Skeletal muscle satellite cell (primary cell): Measurements from ENCODE around the gene LRRC70.

Experiments
- H3K27me3 ChIP-seq: 2 replicates; pipeline ENCODE4 v1.7.0; 2013; ENCODE audit warnings: low read length; ENCODE audit not compliant: control insufficient read depth, insufficient read depth
- H3K36me3 ChIP-seq: 2 replicates; pipeline ENCODE4 v1.7.0; 2013; ENCODE audit warnings: mild to moderate bottlenecking, control low read depth, low read length; ENCODE audit not compliant: insufficient read depth
- H3K4me1 ChIP-seq: 2 replicates; pipeline ENCODE4 v1.7.0; 2013; ENCODE audit warnings: low read length; ENCODE audit not compliant: control insufficient read depth, insufficient read depth
- H3K4me2 ChIP-seq: 2 replicates; pipeline ENCODE4 v1.7.0; 2013; ENCODE audit warnings: mild to moderate bottlenecking, low read length
- H3K4me3 ChIP-seq: 2 replicates; pipeline ENCODE4 v1.7.0; 2013; ENCODE audit warnings: low read length
- H3K9ac ChIP-seq: 2 replicates; pipeline ENCODE4 v1.7.0; 2013; ENCODE audit warnings: mild to moderate bottlenecking, low read depth, low read length, moderate library complexity
- H3K9me3 ChIP-seq: replicated peaks from 2 replicates; pipeline ENCODE4 v1.7.0; 2013; ENCODE audit warnings: mild to moderate bottlenecking, control low read depth, low read length

Gene LRRC70

DNA sequence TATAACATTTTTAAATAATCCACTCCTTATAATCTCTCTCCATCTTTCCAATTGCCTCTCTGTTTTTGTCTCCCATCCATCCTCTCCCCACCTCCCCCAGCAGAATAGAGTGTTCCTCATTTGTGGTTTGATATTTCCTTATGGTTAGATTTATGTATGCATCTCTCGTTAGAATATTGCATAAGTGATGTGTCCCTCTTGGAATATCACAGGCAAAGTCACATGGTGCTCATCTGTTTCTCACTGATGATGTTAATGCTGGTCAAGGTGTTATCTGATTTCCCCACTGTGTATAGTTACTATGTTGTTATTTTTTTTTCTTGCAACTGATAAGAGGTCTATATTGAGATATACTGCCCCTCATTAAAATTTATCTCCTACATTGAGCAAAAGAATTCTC is 3.1 kb upstream of the LRRC70 start:
- Histone ChIP-seq H3K36me3 (no peaks in the 10 kb centered on the region), H3K9me3 (no peaks in the 10 kb centered on the region), H3K27me3 (no peaks in the 10 kb centered on the region), H3K4me2 (no peak overlapping the region), H3K4me3 (no peak overlapping the region), H3K9ac (no peak overlapping the region), H3K4me1 (no peaks in the 10 kb centered on the region)

DNA sequence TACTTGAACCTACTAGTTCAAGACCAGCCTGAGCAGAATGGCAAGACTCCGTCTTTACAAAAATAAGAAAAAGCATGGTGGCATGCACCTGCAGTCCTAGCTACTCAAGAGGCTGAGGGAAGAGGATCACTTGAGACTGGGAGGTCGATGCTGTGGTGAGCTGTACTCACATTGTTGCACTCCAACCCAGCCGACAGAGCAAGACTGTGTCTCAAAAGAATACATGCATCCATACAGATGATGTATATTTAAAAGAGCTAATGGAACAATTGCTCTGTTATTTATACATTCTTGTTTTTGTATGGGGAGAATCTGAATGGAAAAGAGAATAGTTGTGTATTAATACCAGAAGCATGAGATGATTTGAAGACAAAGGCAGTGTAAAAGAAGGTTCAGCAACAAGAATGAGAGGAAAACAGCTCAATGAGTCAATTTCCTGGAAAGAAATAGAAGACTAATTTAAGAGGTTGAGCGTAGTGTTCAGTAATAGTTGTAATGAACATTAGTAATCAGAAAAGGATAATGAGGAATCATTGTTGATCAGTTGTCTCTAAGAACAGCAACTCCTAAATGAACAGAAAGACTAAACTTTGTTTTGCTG is 1.9 kb upstream of the LRRC70 start:
- Histone ChIP-seq H3K4me1 (no peaks in the 10 kb centered on the region), H3K36me3 (no peaks in the 10 kb centered on the region), H3K9me3 (no peaks in the 10 kb centered on the region), H3K4me2 (no peak overlapping the region), H3K4me3 (no peak overlapping the region), H3K27me3 (no peaks in the 10 kb centered on the region), H3K9ac (no peak overlapping the region)

- Histone ChIP-seq H3K9ac (no peak overlapping the region), H3K4me3 (no peak overlapping the region), H3K36me3 (no peaks in the 10 kb centered on the region), H3K4me2 (no peak overlapping the region), H3K9me3 (no peaks in the 10 kb centered on the region), H3K27me3 (no peaks in the 10 kb centered on the region), H3K4me1 (no peaks in the 10 kb centered on the region)
Measured at GRCh38 chr5:62577488-62577887, 1.1 kb upstream of the LRRC70 start.

DNA sequence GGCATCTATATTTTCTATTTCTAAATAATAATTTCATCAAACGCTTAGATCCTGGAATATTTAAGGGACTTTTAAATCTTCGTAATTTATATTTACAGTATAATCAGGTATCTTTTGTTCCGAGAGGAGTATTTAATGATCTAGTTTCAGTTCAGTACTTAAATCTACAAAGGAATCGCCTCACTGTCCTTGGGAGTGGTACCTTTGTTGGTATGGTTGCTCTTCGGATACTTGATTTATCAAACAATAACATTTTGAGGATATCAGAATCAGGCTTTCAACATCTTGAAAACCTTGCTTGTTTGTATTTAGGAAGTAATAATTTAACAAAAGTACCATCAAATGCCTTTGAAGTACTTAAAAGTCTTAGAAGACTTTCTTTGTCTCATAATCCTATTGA is 1.1 kb downstream of the LRRC70 start:
- no peaks in the 10 kb centered on the region for H3K4me1 ChIP-seq
- H3K9me3 ChIP-seq: no peaks in the 10 kb centered on the region
- H3K36me3 ChIP-seq: no peaks in the 10 kb centered on the region
- H3K27me3 ChIP-seq: no peaks in the 10 kb centered on the region
- H3K9ac ChIP-seq: no peak overlapping the region
- no peak overlapping the region for H3K4me2 ChIP-seq
- no peak overlapping the region for H3K4me3 ChIP-seq

DNA sequence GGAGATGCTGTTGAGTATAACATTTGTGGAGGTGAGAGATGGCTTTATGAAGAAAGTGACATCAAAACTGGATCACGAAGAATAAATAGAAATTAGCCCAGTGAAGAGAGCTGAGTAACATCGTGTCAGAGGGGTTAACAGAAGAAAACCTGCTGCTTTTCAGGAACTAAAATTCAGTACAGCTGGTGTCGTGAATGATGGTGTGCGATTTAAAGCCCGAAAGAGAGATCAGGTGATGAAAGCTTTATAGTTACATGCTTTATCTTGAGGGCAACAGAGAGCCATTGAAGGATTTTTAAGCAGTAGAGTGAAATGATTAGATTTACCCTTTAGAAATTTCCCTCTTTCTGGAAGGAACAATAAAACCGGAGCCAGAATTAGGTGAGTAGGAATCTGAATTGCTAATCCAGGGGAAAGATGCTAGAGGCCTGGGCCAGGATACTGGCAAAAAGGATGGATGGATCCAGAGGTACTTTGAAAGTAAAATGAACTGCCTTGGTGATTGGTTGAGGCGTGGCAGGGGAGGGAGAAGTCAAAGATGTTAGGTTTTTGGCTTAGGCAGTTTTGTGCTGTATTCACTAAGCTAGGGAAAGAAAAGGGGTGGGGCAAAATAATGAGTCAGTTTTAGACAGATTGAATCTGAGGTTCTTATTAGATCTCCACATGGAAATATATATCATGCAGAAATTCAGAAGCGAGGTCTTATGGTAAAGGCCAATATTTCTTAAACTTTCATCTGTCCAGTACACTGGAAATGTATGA is 3.4 kb downstream of the LRRC70 start:
- Histone ChIP-seq H3K4me3 (no peak overlapping the region), H3K4me2 (no peak overlapping the region), H3K27me3 (no peaks in the 10 kb centered on the region), H3K4me1 (no peaks in the 10 kb centered on the region), H3K9me3 (no peaks in the 10 kb centered on the region), H3K36me3 (no peaks in the 10 kb centered on the region), H3K9ac (no peak overlapping the region)

- Histone ChIP-seq H3K9ac (no peak overlapping the region), H3K4me1 (no peaks in the 10 kb centered on the region), H3K4me3 (no peak overlapping the region), H3K9me3 (no peaks in the 10 kb centered on the region), H3K27me3 (no peaks in the 10 kb centered on the region), H3K4me2 (no peak overlapping the region), H3K36me3 (no peaks in the 10 kb centered on the region)
Measured at GRCh38 chr5:62584391-62584790, 5.8 kb downstream of the LRRC70 start.

GRCh38 chr5:62585306-62585705 is 6.7 kb downstream of the LRRC70 start:
- Histone ChIP-seq H3K36me3 (no peaks in the 10 kb centered on the region), H3K4me2 (no peak overlapping the region), H3K9me3 (no peaks in the 10 kb centered on the region), H3K27me3 (no peaks in the 10 kb centered on the region), H3K4me3 (no peak overlapping the region), H3K4me1 (no peaks in the 10 kb centered on the region), H3K9ac (no peak overlapping the region)

- Histone ChIP-seq H3K9me3 (no peaks in the 10 kb centered on the region), H3K4me2 (no peak overlapping the region), H3K9ac (no peak overlapping the region), H3K4me3 (no peak overlapping the region), H3K27me3 (no peaks in the 10 kb centered on the region), H3K4me1 (no peaks in the 10 kb centered on the region), H3K36me3 (no peaks in the 10 kb centered on the region)
Measured at GRCh38 chr5:62585751-62586150, 7.1 kb downstream of the LRRC70 start.

DNA sequence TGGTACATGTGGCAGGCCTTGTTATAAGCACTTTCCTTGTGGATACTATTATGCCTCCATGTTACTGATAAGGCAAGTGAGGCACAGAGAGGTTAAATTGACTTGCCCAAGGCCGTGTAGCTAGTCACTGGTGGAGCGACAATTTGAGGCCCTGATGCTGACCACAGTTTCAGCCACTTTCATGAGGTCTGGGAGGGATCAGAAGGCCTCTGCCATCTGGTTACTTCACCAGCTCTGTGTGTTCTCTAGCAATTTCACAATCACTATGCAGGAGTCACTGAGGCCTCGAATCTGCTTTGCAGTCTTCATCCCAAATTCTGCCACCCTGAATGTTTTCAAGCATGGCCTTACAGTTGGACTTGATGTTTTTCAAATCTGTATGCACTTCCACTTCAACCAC is 9.1 kb downstream of the LRRC70 start:
- H3K36me3 ChIP-seq: no peaks in the 10 kb centered on the region
- no peaks in the 10 kb centered on the region for H3K9me3 ChIP-seq
- no peak overlapping the region for H3K9ac ChIP-seq
- no peaks in the 10 kb centered on the region for H3K27me3 ChIP-seq
- no peak overlapping the region for H3K4me3 ChIP-seq
- no peak overlapping the region for H3K4me2 ChIP-seq
- H3K4me1 ChIP-seq: no peaks in the 10 kb centered on the region

GRCh38 chr5:62588668-62589067 is 10.0 kb downstream of the LRRC70 start:
- Histone ChIP-seq H3K36me3 (no peaks in the 10 kb centered on the region), H3K9ac (no peak overlapping the region), H3K4me2 (no peak overlapping the region), H3K9me3 (no peaks in the 10 kb centered on the region), H3K27me3 (no peaks in the 10 kb centered on the region), H3K4me1 (peaks cover 6% of the 10 kb centered on the region), H3K4me3 (no peak overlapping the region)

DNA sequence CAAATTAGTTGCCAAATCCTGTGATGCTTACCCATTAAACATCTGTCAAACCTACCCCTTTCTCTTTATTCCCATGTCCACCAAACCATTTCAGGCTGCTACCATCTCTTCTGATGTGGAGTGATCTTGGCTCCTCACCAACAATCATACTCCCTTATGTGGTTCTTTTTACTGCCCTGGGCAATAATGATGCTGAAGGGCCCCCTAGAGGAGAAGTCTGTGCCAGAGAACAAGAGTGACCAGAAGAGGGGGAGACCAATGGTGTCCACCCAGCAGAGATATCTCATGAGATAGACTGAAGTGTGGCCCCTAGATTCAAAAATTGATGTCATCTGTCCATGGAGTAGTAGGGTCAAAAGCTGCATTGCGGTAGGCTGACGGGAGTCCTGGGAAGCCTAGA is 10.9 kb downstream of the LRRC70 start:
- Histone ChIP-seq H3K4me3 (no peak overlapping the region), H3K9ac (no peak overlapping the region), H3K27me3 (no peaks in the 10 kb centered on the region), H3K36me3 (no peaks in the 10 kb centered on the region), H3K9me3 (no peaks in the 10 kb centered on the region), H3K4me2 (no peak overlapping the region), H3K4me1 (peaks cover 8% of the 10 kb centered on the region)

DNA sequence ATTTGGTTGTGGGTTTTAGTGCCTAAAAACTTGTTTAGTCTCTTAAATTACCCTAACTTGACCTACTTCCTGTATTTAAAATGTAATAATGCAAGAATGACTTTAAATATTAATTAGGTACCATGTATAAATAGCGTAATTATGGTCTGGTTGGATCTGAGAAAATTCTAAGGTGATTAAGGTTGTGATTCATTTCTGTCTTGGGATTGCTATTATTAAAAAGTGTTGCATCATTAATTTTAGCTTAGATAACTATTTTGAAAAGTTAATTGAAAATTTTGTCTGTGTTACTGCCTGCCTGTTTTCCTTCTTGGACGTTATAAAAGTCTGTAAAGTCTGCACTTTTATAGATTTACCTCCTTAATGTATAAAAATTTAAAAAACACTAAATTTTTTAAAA is 11.8 kb downstream of the LRRC70 start:
- Histone ChIP-seq H3K27me3 (no peaks in the 10 kb centered on the region), H3K4me1 (peaks cover 15% of the 10 kb centered on the region), H3K4me3 (no peak overlapping the region), H3K9ac (no peak overlapping the region), H3K9me3 (no peaks in the 10 kb centered on the region), H3K36me3 (no peaks in the 10 kb centered on the region), H3K4me2 (no peak overlapping the region)
